GM12878 (cell line): ENCODE measurements around the gene NT5C.

Experiments
- CTCF ChIP-seq, 3 experiments: IDR thresholded peaks in 2 of 3; conservative IDR thresholded peaks in 1 of 3; 2 replicates each; pipeline ENCODE4 v1.5.1; 2011; ENCODE audit warnings: low read depth in 3 of 3, low read length in 3 of 3, mild to moderate bottlenecking in 3 of 3, control low read depth in 2 of 3, moderate library complexity in 2 of 3, inconsistent platforms in 1 of 3, mixed read lengths in 1 of 3; ENCODE audit not compliant: control insufficient read depth in 2 of 3, insufficient read depth in 1 of 3; ENCODE audit errors: extremely low read depth in 1 of 3
- EGR1 ChIP-seq, 2 experiments: IDR thresholded peaks; 1 replicate in 1 of 2; 2 replicates in 1 of 2; pipeline ENCODE4 v1.6.1; 2011 to 2012; ENCODE audit warnings: low read depth in 2 of 2, low read length in 2 of 2, borderline replicate concordance in 1 of 2, mild to moderate bottlenecking in 1 of 2, moderate library complexity in 1 of 2
- EP300 ChIP-seq, 2 experiments: fragments of 150-350 bp in 1 of 2; IDR thresholded peaks; 2 replicates each; pipeline ENCODE4 v1.6.1; 2011 to 2012; ENCODE audit warnings: low read depth in 2 of 2, low read length in 2 of 2, borderline replicate concordance in 1 of 2, improper control_type of control experiment in 1 of 2, inconsistent platforms in 1 of 2; ENCODE audit not compliant: control insufficient read depth in 1 of 2
- HCFC1 ChIP-seq: fragments of 150-350 bp; IDR thresholded peaks from 2 replicates; pipeline ENCODE4 v1.6.1; 2014; ENCODE audit warnings: low read length
- JUNB ChIP-seq: IDR thresholded peaks from 2 replicates; pipeline ENCODE4 v1.6.1; 2016; ENCODE audit warnings: antibody characterized with exemption, mild to moderate bottlenecking
- NBN ChIP-seq: fragments of 450-650 bp; IDR thresholded peaks from 2 replicates; pipeline ENCODE4 v1.6.1; 2016
- POLR2A ChIP-seq: IDR thresholded peaks from 2 replicates; pipeline ENCODE4 v1.6.1; 2011; ENCODE audit warnings: low read depth, mild to moderate bottlenecking, low read length
- STAT3 ChIP-seq: IDR thresholded peaks from 2 replicates; pipeline ENCODE4 v1.6.1; 2011; ENCODE audit warnings: low read depth, low read length, improper control_type of control experiment

- TF ChIP-seq CTCF (IDR thresholded peaks at IDR 0.05 in 2 of 3, conservative IDR thresholded peaks at IDR 0.05 in 1 of 3; ENCODE audit: control insufficient read depth in 2 of 3, extremely low read depth in 1 of 3, insufficient read depth in 1 of 3, low read depth in 3 of 3, low read length in 3 of 3) (no peak; a peak in 1 of 6 replicates), EP300 (IDR thresholded peaks at IDR 0.05; ENCODE audit: borderline replicate concordance in 1 of 2, control insufficient read depth in 1 of 2, low read depth in 2 of 2, low read length in 2 of 2) (no peak), EGR1 (IDR thresholded peaks at IDR 0.05; ENCODE audit: borderline replicate concordance in 1 of 2, low read depth in 2 of 2, low read length in 2 of 2) (no peak), STAT3 (no peak), POLR2A (no peak), NBN (no peak), HCFC1 (no peak), JUNB (no peak)
Measured at GRCh38 chr17:75088465-75089417, 42.8 kb downstream of the NT5C start.
